ENCODE data around the gene SAMHD1.

DNA sequence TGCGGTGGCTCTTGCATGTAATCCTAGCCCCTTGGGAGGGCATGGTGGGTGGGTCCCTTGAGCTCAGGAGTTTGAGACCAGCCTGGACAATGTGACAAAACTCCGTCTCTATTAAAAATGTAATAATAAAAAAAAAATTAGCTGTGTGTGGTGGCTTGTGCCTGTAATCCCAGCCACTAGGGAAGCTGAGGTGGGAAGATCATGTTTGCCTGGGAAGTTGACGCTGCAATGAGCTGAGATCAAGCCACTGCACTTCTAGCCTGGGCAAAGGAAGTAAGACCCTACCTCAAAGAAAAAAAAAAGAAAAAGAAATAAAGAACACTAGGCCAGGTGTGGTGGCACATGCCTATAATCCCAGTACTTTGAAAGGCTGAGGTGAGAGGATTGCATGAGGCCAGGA, 4.5 kb upstream of the SAMHD1 start:
- no peak for TF ChIP-seq EZH2 (IDR thresholded peaks at IDR 0.05; ENCODE audit: borderline replicate concordance, low read length)
- TF ChIP-seq, protein P1, sequence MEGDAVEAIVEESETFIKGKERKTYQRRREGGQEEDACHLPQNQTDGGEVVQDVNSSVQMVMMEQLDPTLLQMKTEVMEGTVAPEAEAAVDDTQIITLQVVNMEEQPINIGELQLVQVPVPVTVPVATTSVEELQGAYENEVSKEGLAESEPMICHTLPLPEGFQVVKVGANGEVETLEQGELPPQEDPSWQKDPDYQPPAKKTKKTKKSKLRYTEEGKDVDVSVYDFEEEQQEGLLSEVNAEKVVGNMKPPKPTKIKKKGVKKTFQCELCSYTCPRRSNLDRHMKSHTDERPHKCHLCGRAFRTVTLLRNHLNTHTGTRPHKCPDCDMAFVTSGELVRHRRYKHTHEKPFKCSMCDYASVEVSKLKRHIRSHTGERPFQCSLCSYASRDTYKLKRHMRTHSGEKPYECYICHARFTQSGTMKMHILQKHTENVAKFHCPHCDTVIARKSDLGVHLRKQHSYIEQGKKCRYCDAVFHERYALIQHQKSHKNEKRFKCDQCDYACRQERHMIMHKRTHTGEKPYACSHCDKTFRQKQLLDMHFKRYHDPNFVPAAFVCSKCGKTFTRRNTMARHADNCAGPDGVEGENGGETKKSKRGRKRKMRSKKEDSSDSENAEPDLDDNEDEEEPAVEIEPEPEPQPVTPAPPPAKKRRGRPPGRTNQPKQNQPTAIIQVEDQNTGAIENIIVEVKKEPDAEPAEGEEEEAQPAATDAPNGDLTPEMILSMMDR (IDR thresholded peaks at IDR 0.05; ENCODE audit: low read length) = no peak
